ENCODE measurements around the gene TMEM88. TPM values are rescaled to one million over a fixed set of nuclear protein-coding genes. Genes with fewer than 3 reads are reported as not detected.

The TMEM88 gene
- total and polyA plus RNA-seq, 2 donors (not counting 3 experiments of a cell fraction or from before 2014, with no cell fraction given) = 53.4 to 165 TPM

- H3K36me3 ChIP-seq (ENCODE audit: control insufficient read depth in 2 of 2, extremely low read depth in 1 of 2, insufficient read depth in 2 of 2, low read length in 2 of 2) = peaks cover 0 to 2% of the 10 kb centered on the region in 2 experiments
- H3K4me2 ChIP-seq (ENCODE audit: insufficient read depth, low read length) = peak overlapping the region; percentile 91
- H3K27ac ChIP-seq (ENCODE audit: insufficient read depth, low read depth, low read length) = peak overlapping the region; percentile 87
- no peaks in the 10 kb centered on the region for H3K27me3 ChIP-seq (ENCODE audit: control insufficient read depth in 2 of 2, insufficient read depth in 2 of 2, low read length in 2 of 2)
- peak overlapping the region; percentile 88 for H2AFZ ChIP-seq (ENCODE audit: low read depth, low read length)
- dilution Hi-C loops (cut with MboI; ENCODE audit: extremely low pct_ligation_motif_present, low sequenced_read_pairs) (no loop called here), intact Hi-C loops (cut with micrococcal nuclease) (loop anchor here (5.0 kb wide), 1 partner anchor 265 kb away; no protein-coding TSS in a partner anchor)
- H3K9ac ChIP-seq (replicated peaks; ENCODE audit: extremely low read depth, insufficient read depth, low read length) = peak overlapping the region; percentile 91
- FAIRE-seq = peak; percentile 94
- peak; percentile 92 for DNase-seq (ENCODE audit: low read depth, low spot score)
- no peaks in the 10 kb centered on the region for H3K79me2 ChIP-seq (ENCODE audit: control insufficient read depth, insufficient read depth, low read length)
- TF ChIP-seq GATA2 (IDR thresholded peaks at IDR 0.05; ENCODE audit: insufficient read depth, insufficient read length, low read depth, low read length) = no peak
- TF ChIP-seq EZH2 (IDR thresholded peaks at IDR 0.05; ENCODE audit: borderline replicate concordance, low read depth, low read length, severe bottlenecking) = no peak
- TF ChIP-seq MAX (IDR thresholded peaks at IDR 0.05; ENCODE audit: insufficient read depth, insufficient read length) = peak; percentile 86
- peak; percentile 60 for TF ChIP-seq MYC (IDR thresholded peaks at IDR 0.05; ENCODE audit: low read depth, low read length)
- peak; percentile 55 for TF ChIP-seq FOS (IDR thresholded peaks at IDR 0.05; ENCODE audit: borderline replicate concordance, insufficient read depth, low read length)
- TF ChIP-seq POLR2A (IDR thresholded peaks at IDR 0.05; ENCODE audit: low read depth, low read length) = no peak
- peak; percentile 74 for TF ChIP-seq JUN (IDR thresholded peaks at IDR 0.05; ENCODE audit: borderline replicate concordance, insufficient read depth, insufficient read length, low read depth)
- TF ChIP-seq POLR2AphosphoS5 (IDR thresholded peaks at IDR 0.05; ENCODE audit: insufficient read depth, low read depth, low read length) = peak; percentile 60
- TF ChIP-seq, protein P1, sequence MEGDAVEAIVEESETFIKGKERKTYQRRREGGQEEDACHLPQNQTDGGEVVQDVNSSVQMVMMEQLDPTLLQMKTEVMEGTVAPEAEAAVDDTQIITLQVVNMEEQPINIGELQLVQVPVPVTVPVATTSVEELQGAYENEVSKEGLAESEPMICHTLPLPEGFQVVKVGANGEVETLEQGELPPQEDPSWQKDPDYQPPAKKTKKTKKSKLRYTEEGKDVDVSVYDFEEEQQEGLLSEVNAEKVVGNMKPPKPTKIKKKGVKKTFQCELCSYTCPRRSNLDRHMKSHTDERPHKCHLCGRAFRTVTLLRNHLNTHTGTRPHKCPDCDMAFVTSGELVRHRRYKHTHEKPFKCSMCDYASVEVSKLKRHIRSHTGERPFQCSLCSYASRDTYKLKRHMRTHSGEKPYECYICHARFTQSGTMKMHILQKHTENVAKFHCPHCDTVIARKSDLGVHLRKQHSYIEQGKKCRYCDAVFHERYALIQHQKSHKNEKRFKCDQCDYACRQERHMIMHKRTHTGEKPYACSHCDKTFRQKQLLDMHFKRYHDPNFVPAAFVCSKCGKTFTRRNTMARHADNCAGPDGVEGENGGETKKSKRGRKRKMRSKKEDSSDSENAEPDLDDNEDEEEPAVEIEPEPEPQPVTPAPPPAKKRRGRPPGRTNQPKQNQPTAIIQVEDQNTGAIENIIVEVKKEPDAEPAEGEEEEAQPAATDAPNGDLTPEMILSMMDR (IDR thresholded peaks at IDR 0.05; ENCODE audit: extremely low read depth in 1 of 2, insufficient read depth in 1 of 2, low read depth in 1 of 2, low read length in 2 of 2) = no peak
- ChIA-PET POLR2A (interaction anchor here (0.8 kb wide), 1 partner anchor 19 kb away, joined by 3 read pairs; no protein-coding TSS in a partner anchor), CTCF (interaction anchor here (0.9 to 5.8 kb wide), 5 partner anchors 9 to 120 kb away, joined by 3 to 32 read pairs (median 4); no protein-coding TSS in a partner anchor)
- no peaks in the 10 kb centered on the region for H3K9me3 ChIP-seq (replicated peaks; ENCODE audit: control insufficient read depth, insufficient read depth, low read length)
- H3K9me1 ChIP-seq (replicated peaks; ENCODE audit: control insufficient read depth, extremely low read depth, insufficient read depth, low read length) = no peaks in the 10 kb centered on the region
- H3K4me3 ChIP-seq (replicated peaks in 1 of 3; ENCODE audit: insufficient read depth in 1 of 3, low read depth in 1 of 3, low read length in 3 of 3) = peak overlapping the region; percentile 52 to 71 (median 64)
- H3K4me1 ChIP-seq (ENCODE audit: control insufficient read depth, extremely low read depth, insufficient read depth, low read length) = peaks cover 40% of the 10 kb centered on the region
- no peaks in the 10 kb centered on the region for H4K20me1 ChIP-seq (replicated peaks; ENCODE audit: control insufficient read depth, extremely low read depth, insufficient read depth, low read length)
- no TSS peak for BruUV-seq (replicated peaks)
Observed at GRCh38 chr17:7836596-7837407, 18.1 kb upstream of the TMEM88 start.

All from endothelial cell of umbilical vein (primary cell).